IMR-90 (cell line): ENCODE measurements around the gene EXT2. TPM values are rescaled to one million over a fixed set of nuclear protein-coding genes. Genes with fewer than 3 reads are reported as not detected.

Source experiments
- ATAC-seq: fragments of 200-7000 bp; cut with Tn5 transposase; 2 replicates; pipeline ENCODE4 v1.9.1; 2020; ENCODE audit warnings: low read depth, mild to moderate bottlenecking, moderate library complexity
- BruUV-seq: library from RNA; stranded (reverse); fragments of 400-500 nt; replicated peaks from 2 replicates; lab custom pipeline; 2021; lab: Mats Ljungman, UMichigan
- CTCF ChIA-PET: fragments of 300-600 bp; formaldehyde crosslinking; extraction: SDS; loops from one replicate; lab custom pipeline; 2021; ENCODE audit warnings: antibody characterized with exemption; lab: Yijun Ruan, JAX
- POLR2A ChIA-PET: fragments of 300-600 bp; sonication (Branson Sonifier 250); formaldehyde crosslinking; loops from one replicate; lab custom pipeline; 2022; ENCODE audit warnings: antibody characterized with exemption; ENCODE audit not compliant: unreplicated experiment; lab: Charles Lee
- DNase-seq: peaks from one replicate; pipeline ENCODE4 v3.0.0; 2013
- H2AFZ ChIP-seq: replicated peaks from 2 replicates; pipeline ENCODE3; 2013; ENCODE audit warnings: low read length, mild to moderate bottlenecking; ENCODE audit not compliant: poor library complexity
- H2AK5ac ChIP-seq: 2 replicates; pipeline ENCODE4 v1.6.1; 2013; ENCODE audit warnings: low read depth, low read length, inconsistent platforms
- H2AK9ac ChIP-seq: replicated peaks from 2 replicates; pipeline ENCODE3; 2013; ENCODE audit warnings: mild to moderate bottlenecking, low read depth, low read length, moderate library complexity; ENCODE audit not compliant: poor library complexity
- H2BK120ac ChIP-seq: 2 replicates; pipeline ENCODE4 v1.6.1; 2013; ENCODE audit warnings: low read depth, low read length, inconsistent platforms
- H2BK15ac ChIP-seq: 3 replicates; pipeline ENCODE4 v1.6.1; 2013; ENCODE audit warnings: low read depth, low read length, inconsistent platforms
- H2BK20ac ChIP-seq: 2 replicates; pipeline ENCODE4 v1.6.1; 2013; ENCODE audit warnings: low read depth, mild to moderate bottlenecking, inconsistent platforms, low read length, moderate library complexity
- H2BK5ac ChIP-seq: 2 replicates; pipeline ENCODE4 v1.6.1; 2013; ENCODE audit warnings: mild to moderate bottlenecking, low read depth, low read length, inconsistent platforms; ENCODE audit not compliant: poor library complexity, severe bottlenecking
- H3K14ac ChIP-seq: replicated peaks from 2 replicates; pipeline ENCODE4 v1.6.1; 2013; ENCODE audit warnings: low read depth, low read length, inconsistent platforms
- H3K18ac ChIP-seq: 2 replicates; pipeline ENCODE4 v1.6.1; 2013; ENCODE audit warnings: low read depth, low read length, control low read depth
- H3K23ac ChIP-seq: 2 replicates; pipeline ENCODE4 v1.6.1; 2013; ENCODE audit warnings: low read depth, low read length, inconsistent platforms
- H3K27ac ChIP-seq: 2 replicates; pipeline ENCODE4 v1.5.1; 2013; ENCODE audit warnings: mild to moderate bottlenecking, control low read depth, low read length; ENCODE audit not compliant: insufficient read depth
- H3K27me3 ChIP-seq: 2 replicates; pipeline ENCODE4 v1.6.1; 2013; ENCODE audit warnings: low read length; ENCODE audit not compliant: control insufficient read depth, insufficient read depth
- H3K36me3 ChIP-seq: 2 replicates; pipeline ENCODE4 v1.6.1; 2013; ENCODE audit warnings: low read length, mixed read lengths; ENCODE audit not compliant: control insufficient read depth, insufficient read depth
- H3K4ac ChIP-seq: 2 replicates; pipeline ENCODE4 v1.6.1; 2013; ENCODE audit warnings: low read depth, low read length, inconsistent platforms
- H3K4me1 ChIP-seq: 2 replicates; pipeline ENCODE4 v1.6.1; 2013; ENCODE audit warnings: low read length, mixed read lengths; ENCODE audit not compliant: control insufficient read depth, insufficient read depth
- H3K4me2 ChIP-seq: 2 replicates; pipeline ENCODE4 v1.6.1; 2013; ENCODE audit warnings: low read depth, mild to moderate bottlenecking, control low read depth, low read length, moderate library complexity
- H3K4me3 ChIP-seq: 2 replicates; pipeline ENCODE4 v1.5.1; 2013; ENCODE audit warnings: low read depth, mild to moderate bottlenecking, control low read depth, low read length, moderate library complexity; ENCODE audit not compliant: insufficient read depth
- H3K56ac ChIP-seq: 2 replicates; pipeline ENCODE4 v1.6.1; 2013; ENCODE audit warnings: low read length, inconsistent platforms; ENCODE audit not compliant: insufficient read depth; ENCODE audit errors: extremely low read depth
- H3K79me1 ChIP-seq, 2 experiments: 2 replicates each; pipeline ENCODE4 v1.6.1; 2013; ENCODE audit warnings: low read length in 2 of 2, inconsistent platforms in 1 of 2, low read depth in 1 of 2
- H3K9ac ChIP-seq: 2 replicates; pipeline ENCODE4 v1.6.1; 2013; ENCODE audit warnings: low read depth, low read length, control low read depth
- H3K9me1 ChIP-seq: 2 replicates; pipeline ENCODE4 v1.6.1; 2013; ENCODE audit warnings: low read length, inconsistent platforms; ENCODE audit not compliant: insufficient read depth
- H3K9me3 ChIP-seq: 2 replicates; pipeline ENCODE4 v1.6.1; 2013; ENCODE audit warnings: low read length; ENCODE audit not compliant: control insufficient read depth, insufficient read depth
- H4K20me1 ChIP-seq: 2 replicates; pipeline ENCODE4 v1.6.1; 2013; ENCODE audit warnings: low read length, inconsistent platforms; ENCODE audit not compliant: insufficient read depth
- H4K5ac ChIP-seq: 2 replicates; pipeline ENCODE4 v1.6.1; 2013; ENCODE audit warnings: mild to moderate bottlenecking, low read depth, low read length, control low read depth
- H4K8ac ChIP-seq, 2 experiments: 2 replicates each; pipeline ENCODE4 v1.6.1; 2013; ENCODE audit warnings: low read depth in 2 of 2, low read length in 2 of 2, control low read depth in 1 of 2, inconsistent platforms in 1 of 2
- H4K91ac ChIP-seq: 2 replicates; pipeline ENCODE4 v1.6.1; 2013; ENCODE audit warnings: low read depth, low read length, inconsistent platforms; ENCODE audit not compliant: insufficient read depth
- MAZ ChIP-seq: IDR thresholded peaks from 2 replicates; pipeline ENCODE4 v1.6.1; 2012; ENCODE audit warnings: low read depth, mild to moderate bottlenecking, low read length, improper control_type of control experiment, moderate library complexity, borderline replicate concordance
- WGBS, 2 experiments: methylation state at CpG; one replicate each; pipeline versions ENCODE4 v1.1.5 to v1.1.7; 2013; ENCODE audit warnings: missing lambda C conversion rate in 2 of 2; ENCODE audit not compliant: insufficient read length in 1 of 2; ENCODE audit errors: extremely low coverage in 2 of 2; 5-methylcytosine and 5-hydroxymethylcytosine counted together
- dilution Hi-C: fragments of 300-500 bp; cut with HindIII; formaldehyde crosslinking; loops from one replicate; pipeline ENCODE4 v1.14.3; 2018; ENCODE audit warnings: low sequenced_read_pairs; ENCODE audit not compliant: unreplicated experiment
- in situ Hi-C: fragments of 300-500 bp; cut with MboI; formaldehyde crosslinking; loops from 3 replicates; pipeline ENCODE4 v1.14.3; 2019; ENCODE audit warnings: low sequenced_read_pairs, inconsistent platforms, mixed read lengths
- intact Hi-C: fragments of 100-400 bp; cut with micrococcal nuclease; formaldehyde crosslinking; loops from 2 replicates; pipeline ENCODE4 v1.10.0; 2022
- polyA plus RNA-seq, 3 experiments: library from polyadenylated mRNA; depleted of rRNA; stranded (reverse); fragments of >200 nt; gene quantifications; 2 replicates each; pipeline ENCODE4 v1.2.3, GENCODE V29; 2012; ENCODE audit warnings: low replicate concordance in 1 of 3
- total RNA-seq: library from RNA; depleted of rRNA; stranded (reverse); fragments of >200 nt; gene quantifications from 2 replicates; pipeline ENCODE4 v1.2.3, GENCODE V29; 2012

The EXT2 gene
- total and polyA plus RNA-seq, 2 of the 4 experiments (the other 2 are of a cell fraction): 75.0 to 85.3 TPM

GRCh38 chr11:44241851-44242250 lies 146.4 kb downstream of the EXT2 start:
- H3K4me3 ChIP-seq: no peak overlapping the region
- peaks cover 0 to 11% of the 10 kb centered on the region in 2 experiments; a peak in 2 of 4 replicates for H3K79me1 ChIP-seq
- no peak overlapping the region for H3K56ac ChIP-seq
- peaks cover 26% of the 10 kb centered on the region for H3K4me1 ChIP-seq
- H3K9me3 ChIP-seq: no peaks in the 10 kb centered on the region
- no peak overlapping the region for H2AK9ac ChIP-seq
- no peaks in the 10 kb centered on the region for H3K27me3 ChIP-seq
- no peak overlapping the region for H4K5ac ChIP-seq
- BruUV-seq: no TSS peak
- no peak overlapping the region for H3K23ac ChIP-seq
- intact Hi-C loops (no loop called here), in situ Hi-C loops (no loop called here), dilution Hi-C loops (no loop called here)
- TF ChIP-seq MAZ: no peak
- H3K14ac ChIP-seq: no peak overlapping the region
- ATAC-seq (no peak), DNase-seq (no peak)
- H2AK5ac ChIP-seq: peak overlapping the region; percentile 14; the same call in 1 of the 2 replicates
- H3K36me3 ChIP-seq: 0 out of 2 replicates have a peak, but pooled peaks cover 4% of the 10 kb centered on the region
- ChIA-PET POLR2A (no interaction called here), CTCF (no interaction called here)
- H3K4me2 ChIP-seq: no peak overlapping the region
- no peak overlapping the region for H2AFZ ChIP-seq
- no peak overlapping the region for H2BK5ac ChIP-seq
- peaks cover 11% of the 10 kb centered on the region for H3K9me1 ChIP-seq
- no peak overlapping the region for H4K8ac ChIP-seq
- no peaks in the 10 kb centered on the region for H4K20me1 ChIP-seq
- no peak overlapping the region for H3K18ac ChIP-seq
- H3K9ac ChIP-seq: no peak overlapping the region
- H2BK15ac ChIP-seq: no peak overlapping the region
- H4K91ac ChIP-seq: peak overlapping the region; percentile 1; the same call in 1 of the 2 replicates
- H2BK120ac ChIP-seq: peak overlapping the region; percentile 29
- 83% methylated on average over 1 of the region's 6 CpGs; no CpG with 5 or more reads in 1 of the 2 experiments for WGBS, 2 experiments
- H3K27ac ChIP-seq: no peak overlapping the region
- no peak overlapping the region; the same call in 1 of the 2 replicates for H3K4ac ChIP-seq
- H2BK20ac ChIP-seq: no peak overlapping the region
